NCI-H82 treated with DMSO at 0.1 percent for 48 hours (cell line): ENCODE results near the gene WDPCP.
"Not testable (repeated sequence)": the region's sequence is repeated elsewhere in the genome, so short reads cannot be mapped to it uniquely, and the experiment has no call there.

Experiments used
- DNase-seq: peaks from one replicate; lab custom pipeline; 2025; ENCODE audit not compliant: unreplicated experiment; lab: John Stamatoyannopoulos, UW

Gene WDPCP

GRCh38 chr2:63124218-63124617 lies 464.1 kb downstream of the WDPCP start:
- DNase-seq = no peak

DNA sequence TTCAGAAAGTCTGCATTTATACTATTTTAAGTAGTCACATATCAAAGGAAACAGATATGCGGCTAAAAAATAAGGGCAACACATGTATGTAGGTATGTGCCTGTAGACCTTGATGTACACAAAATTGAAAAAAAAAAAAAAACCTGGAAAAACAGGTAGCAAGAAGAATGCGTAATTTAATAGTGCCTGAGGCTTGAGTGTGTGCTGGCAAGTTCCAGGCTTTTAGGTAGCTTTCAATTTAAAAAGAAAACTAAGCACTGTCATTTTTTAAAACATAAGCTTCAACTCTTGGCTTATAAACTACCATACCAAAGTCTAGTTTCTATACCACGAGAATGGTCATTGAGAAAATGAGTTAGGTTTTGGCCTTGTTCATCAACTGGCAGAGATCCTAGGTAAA lies 465.4 kb downstream of the WDPCP start:
- no peak for DNase-seq

DNA sequence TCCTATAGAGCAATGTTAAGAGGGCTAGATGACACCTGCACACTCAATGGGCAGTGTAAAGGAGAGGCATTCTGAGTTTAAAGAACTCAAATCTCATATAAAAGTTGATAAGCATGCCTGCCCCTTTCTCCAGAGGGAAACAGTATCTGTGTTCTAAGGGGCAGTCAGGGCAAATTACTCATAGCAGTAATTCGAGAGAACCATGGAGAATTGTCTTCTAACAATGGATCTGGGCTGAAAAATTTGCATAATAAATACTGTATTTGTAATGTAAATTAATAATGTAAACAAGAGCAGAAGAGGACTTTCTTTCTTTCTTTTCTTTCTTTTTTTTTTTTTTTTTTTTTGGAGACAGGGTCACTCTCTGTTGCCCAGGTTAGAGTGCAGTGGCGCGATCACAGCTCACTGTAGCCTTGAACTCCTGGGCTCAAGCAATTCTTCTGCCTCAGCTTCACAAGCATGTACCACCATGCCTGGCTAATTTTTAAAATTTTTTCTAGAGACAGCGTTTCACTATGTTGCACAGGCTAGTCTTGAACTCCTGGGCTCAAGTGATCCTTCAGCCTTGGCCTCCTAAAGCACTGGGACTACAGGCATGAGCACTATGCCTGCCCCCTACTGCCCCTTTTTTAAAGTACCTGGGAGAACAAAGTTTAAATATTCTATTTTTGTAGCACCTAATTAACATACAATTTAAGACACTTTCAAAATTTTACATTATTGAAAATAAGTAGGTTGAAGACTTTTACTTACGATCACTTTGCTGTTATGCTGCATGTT lies 467.0 kb downstream of the WDPCP start:
- DNase-seq = no peak

GRCh38 chr2:63118821-63119220 lies 469.5 kb downstream of the WDPCP start:
- DNase-seq = no peak

DNA sequence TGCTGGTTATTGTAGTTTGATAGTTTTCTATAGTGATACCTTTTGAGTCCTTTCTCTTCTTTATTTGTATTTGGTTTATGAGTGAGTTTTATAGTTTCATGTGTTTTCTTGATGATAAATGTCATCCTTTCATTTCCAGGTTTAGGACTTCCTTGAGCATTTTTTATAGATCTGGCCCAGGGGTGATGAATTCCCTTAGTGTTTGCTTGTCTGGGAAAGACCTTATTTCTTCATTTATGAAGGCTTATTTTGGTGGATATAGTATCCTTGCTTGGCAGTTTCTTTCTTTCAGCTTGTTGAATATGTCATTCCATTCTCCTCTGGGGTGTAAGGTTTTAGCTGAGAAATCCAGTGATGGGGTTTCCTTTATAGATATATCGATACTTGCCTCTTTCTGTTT lies 483.8 kb downstream of the WDPCP start:
- DNase-seq = no peak

- no peak for DNase-seq
These were observed 486.3 kb downstream of the WDPCP start for GRCh38 chr2:63101954-63102353.

- DNase-seq = no peak
These were observed 489.2 kb downstream of the WDPCP start for GRCh38 chr2:63099032-63099431.

- DNase-seq = no peak
These were observed 491.8 kb downstream of the WDPCP start for GRCh38 chr2:63096491-63096890.

- DNase-seq = no peak
These were observed 494.8 kb downstream of the WDPCP start for GRCh38 chr2:63093502-63093901.

GRCh38 chr2:63092857-63093256 lies 495.4 kb downstream of the WDPCP start:
- no peak for DNase-seq

DNA sequence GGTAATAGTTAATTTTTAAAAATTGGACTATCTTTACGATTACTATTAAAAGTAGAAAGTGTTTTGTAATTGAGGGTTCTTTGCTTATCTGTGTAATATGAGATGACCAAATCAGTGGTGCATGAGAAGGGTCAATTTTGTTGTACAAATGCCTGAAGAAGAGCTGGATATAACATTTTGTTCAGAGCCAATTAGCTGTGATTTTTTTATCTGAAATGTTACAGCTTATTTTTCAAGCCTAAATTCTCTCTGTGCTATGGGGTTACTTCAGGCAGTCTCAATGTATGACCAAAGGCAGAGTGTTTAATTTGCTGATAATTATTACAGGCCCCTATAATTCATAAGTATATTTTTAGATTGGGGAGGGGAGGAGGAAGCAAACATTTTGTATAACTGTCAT lies 495.9 kb downstream of the WDPCP start:
- no peak for DNase-seq

GRCh38 chr2:63086687-63087086 lies 501.6 kb downstream of the WDPCP start:
- no peak for DNase-seq

GRCh38 chr2:63081404-63081803 lies 506.9 kb downstream of the WDPCP start:
- no peak for DNase-seq

DNA sequence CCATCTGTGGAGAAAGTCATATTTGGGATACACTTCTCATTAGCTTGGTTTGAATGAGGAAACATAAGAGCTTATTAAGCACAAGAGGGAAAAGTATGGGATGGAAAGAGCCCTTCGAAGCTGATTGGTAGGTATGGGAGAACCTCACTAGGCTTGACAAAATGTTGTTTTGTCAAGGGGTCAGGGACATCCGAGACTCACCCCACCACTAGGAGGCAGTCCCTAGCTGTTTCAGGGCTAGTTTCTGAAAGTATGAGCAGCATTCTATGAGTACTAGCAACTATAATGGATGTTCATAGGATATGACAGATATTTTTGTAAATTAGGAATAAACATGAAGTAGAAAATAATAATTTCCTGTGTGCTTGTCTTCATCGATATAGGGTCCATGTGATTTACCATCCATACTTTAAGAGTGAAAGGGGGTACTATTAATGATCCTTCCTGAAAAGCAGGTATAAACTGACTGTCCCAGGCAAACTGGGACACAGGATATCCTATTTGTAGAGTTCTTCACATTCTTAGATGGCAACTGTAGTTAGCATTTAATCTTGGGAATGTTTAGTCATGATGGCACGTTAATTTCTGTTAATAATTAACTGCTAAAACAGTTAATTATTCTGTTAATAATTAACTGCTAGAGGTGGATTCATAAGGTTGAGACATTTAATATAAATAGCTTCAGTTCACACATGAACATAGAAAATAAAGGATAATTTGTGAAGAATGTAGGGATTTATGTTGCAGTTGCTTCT lies 509.2 kb downstream of the WDPCP start:
- DNase-seq = no peak

- not testable (repeated sequence) for DNase-seq
These were observed 513.9 kb downstream of the WDPCP start for GRCh38 chr2:63074399-63074798.

GRCh38 chr2:63073994-63074393 lies 514.3 kb downstream of the WDPCP start:
- DNase-seq = no peak

DNA sequence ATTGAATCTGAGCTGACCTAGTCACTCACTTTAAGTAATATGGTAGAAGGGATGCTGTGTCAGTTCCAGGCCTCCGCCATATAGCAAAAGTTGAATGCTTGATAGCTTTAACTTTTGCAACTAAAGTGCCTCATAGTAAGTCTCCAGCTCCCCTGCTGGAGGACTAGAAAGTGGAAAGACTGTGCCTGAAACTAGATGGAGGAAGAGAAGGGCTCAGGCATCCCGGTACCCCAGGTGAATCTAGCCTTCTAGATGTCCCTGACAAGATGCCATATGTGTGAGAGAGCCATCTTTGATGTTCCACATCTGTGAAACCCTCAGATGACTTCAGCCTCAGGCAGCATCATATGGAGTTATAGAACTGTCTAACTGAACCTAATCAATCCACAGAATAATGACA lies 516.6 kb downstream of the WDPCP start:
- DNase-seq = no peak
